HepG2 (cell line): Measurements from ENCODE around the gene TNKS1BP1. TPM values are rescaled to one million over a fixed set of nuclear protein-coding genes. Genes with fewer than 3 reads are reported as not detected.

Experiments used
- CREM ChIP-seq, 2 experiments: sonication (generic) in 1 of 2; formaldehyde crosslinking in 1 of 2; IDR thresholded peaks; 2 replicates each; pipeline versions ENCODE4 v1.4.0 to v1.6.1; 2016 to 2020; ENCODE audit warnings: antibody characterized with exemption in 1 of 2, mild to moderate bottlenecking in 1 of 2, missing genetic modification reagents in 1 of 2
- DBP ChIP-seq: sonication (generic); formaldehyde crosslinking; IDR thresholded peaks from 2 replicates; pipeline ENCODE4 v1.4.0; 2020; ENCODE audit warnings: missing genetic modification reagents; ENCODE audit errors: not compliant biosample characterization
- FOXA1 ChIP-seq, 2 experiments: fragments of 450-650 bp in 1 of 2; sonication (generic) in 1 of 2; formaldehyde crosslinking in 1 of 2; IDR thresholded peaks; 2 replicates each; pipeline versions ENCODE4 v1.4.0 to v1.6.1; 2016 to 2020; ENCODE audit warnings: missing genetic modification reagents in 1 of 2
- HHEX ChIP-seq: IDR thresholded peaks from 2 replicates; pipeline ENCODE4 v1.6.1; 2016; ENCODE audit warnings: control low read depth
- HNRNPK ChIP-seq: fragments of 200-400 bp; formaldehyde crosslinking; IDR thresholded peaks from 2 replicates; pipeline ENCODE4 v1.6.1; 2018; ENCODE audit warnings: low read length, low read depth, moderate library complexity, mild to moderate bottlenecking; ENCODE audit not compliant: poor library complexity, severe bottlenecking
- KDM5B ChIP-seq: sonication (generic); formaldehyde crosslinking; IDR thresholded peaks from 2 replicates; pipeline ENCODE4 v1.4.0; 2020; ENCODE audit warnings: missing genetic modification reagents, mild to moderate bottlenecking, borderline replicate concordance
- NBN ChIP-seq: fragments of 450-650 bp; conservative IDR thresholded peaks from 2 replicates; pipeline ENCODE4 v1.6.1; 2017
- NCOA5 ChIP-seq: sonication (generic); formaldehyde crosslinking; IDR thresholded peaks from 2 replicates; pipeline ENCODE4 v1.4.0; 2020; ENCODE audit warnings: missing genetic modification reagents
- NCOR1 ChIP-seq: fragments of 200-600 bp; sonication (generic); IDR thresholded peaks from 2 replicates; pipeline ENCODE4 v1.7.0; 2017; ENCODE audit warnings: antibody characterized with exemption, low read length, borderline replicate concordance
- PAXIP1 ChIP-seq: sonication (generic); formaldehyde crosslinking; conservative IDR thresholded peaks from 2 replicates; pipeline ENCODE4 v1.4.0; 2020; ENCODE audit warnings: mild to moderate bottlenecking, missing genetic modification reagents, moderate library complexity
- PHF20 ChIP-seq: sonication (generic); formaldehyde crosslinking; IDR thresholded peaks from 2 replicates; pipeline ENCODE4 v1.5.0; 2020; ENCODE audit warnings: mild to moderate bottlenecking, missing genetic modification reagents
- PHF21A ChIP-seq: sonication (generic); formaldehyde crosslinking; IDR thresholded peaks from 2 replicates; pipeline ENCODE4 v1.5.0; 2020; ENCODE audit warnings: mild to moderate bottlenecking, missing genetic modification reagents
- RCOR2 ChIP-seq: IDR thresholded peaks from 2 replicates; pipeline ENCODE4 v1.6.1; 2016; ENCODE audit warnings: missing biosample characterization, missing genetic modification reagents
- SNAPC4 ChIP-seq: sonication (generic); formaldehyde crosslinking; IDR thresholded peaks from 2 replicates; pipeline ENCODE4 v1.4.0; 2020; ENCODE audit warnings: mild to moderate bottlenecking, missing genetic modification reagents
- ZBTB20 ChIP-seq: sonication (generic); formaldehyde crosslinking; IDR thresholded peaks from 2 replicates; pipeline ENCODE4 v1.8.1; 2023; ENCODE audit warnings: missing genetic modification reagents, low read depth, mild to moderate bottlenecking, borderline replicate concordance
- ZNF121 ChIP-seq: sonication (generic); formaldehyde crosslinking; IDR thresholded peaks from 2 replicates; pipeline ENCODE4 v1.5.0; 2020; ENCODE audit warnings: mild to moderate bottlenecking, missing genetic modification reagents
- ZNF496 ChIP-seq: sonication (generic); formaldehyde crosslinking; IDR thresholded peaks from 2 replicates; pipeline ENCODE4 v1.8.1; 2023; ENCODE audit warnings: mild to moderate bottlenecking, moderate library complexity, missing genetic modification reagents; ENCODE audit not compliant: insufficient replicate concordance
- ZNF550 ChIP-seq: sonication (generic); formaldehyde crosslinking; IDR thresholded peaks from 2 replicates; pipeline ENCODE4 v1.4.0; 2020; ENCODE audit warnings: mild to moderate bottlenecking, missing genetic modification reagents, borderline replicate concordance
- ZNF569 ChIP-seq: sonication (generic); formaldehyde crosslinking; IDR thresholded peaks from 2 replicates; pipeline ENCODE4 v1.5.0; 2020; ENCODE audit warnings: mild to moderate bottlenecking, missing genetic modification reagents, moderate library complexity, borderline replicate concordance
- ZNF619 ChIP-seq: sonication (generic); formaldehyde crosslinking; IDR thresholded peaks from 2 replicates; pipeline ENCODE4 v1.4.0; 2020; ENCODE audit warnings: mild to moderate bottlenecking, missing genetic modification reagents
- ZNF782 ChIP-seq: sonication (generic); formaldehyde crosslinking; IDR thresholded peaks from 2 replicates; pipeline ENCODE4 v1.4.0; 2020; ENCODE audit warnings: missing genetic modification reagents, mild to moderate bottlenecking, borderline replicate concordance
- polyA plus RNA-seq, 8 experiments: library from polyadenylated mRNA; depleted of rRNA in 3 of 8; stranded (reverse) in 7 of 8; unstranded in 1 of 8; fragments of >200 nt; fragmentation: Illumina TruSeq in 4 of 8; extraction: Trizol in 4 of 8; gene quantifications; 2 replicates each; pipeline versions ENCODE4 v1.2.1 to v1.2.3, GENCODE V29; 2011 to 2016; ENCODE audit warnings: low read depth in 4 of 8, missing spikeins in 1 of 8, mixed read lengths in 1 of 8; ENCODE audit not compliant: insufficient read depth in 1 of 8
- total RNA-seq, 5 experiments: library from RNA; depleted of rRNA; stranded (reverse); fragments of >200 nt; fragmentation: Illumina TruSeq; extraction: Trizol; gene quantifications; 2 replicates each; pipeline ENCODE4 v1.2.3, GENCODE V29; 2016; ENCODE audit warnings: low read depth in 1 of 5

The TNKS1BP1 gene
- total and polyA plus RNA-seq, 2 of the 13 experiments (the other 11 are each of a cell fraction or from before 2014, with no cell fraction given), result 13.7 to 15.0 TPM

GRCh38 chr11:57310630-57311086 is 14.1 kb downstream of the TNKS1BP1 start (continued):
- TF ChIP-seq HNRNPK (no peak), ZBTB20 (no peak), NCOR1 (no peak; the same call in 1 of the 2 replicates), PHF20 (CRISPR knock-in tag) (no peak), ZNF569 (CRISPR knock-in tag) (no peak), CREM (IDR thresholded peaks at IDR 0.05) (peak; percentile 32; the same call in 1 of the 2 replicates), CREM (CRISPR knock-in tag; IDR thresholded peaks at IDR 0.05) (no peak), ZNF121 (CRISPR knock-in tag) (no peak; the same call in 1 of the 2 replicates), PHF21A (CRISPR knock-in tag) (no peak; the same call in 1 of the 2 replicates), PAXIP1 (CRISPR knock-in tag) (peak; percentile 63), ZNF496 (no peak), DBP (CRISPR knock-in tag) (no peak), RCOR2 (no peak), KDM5B (CRISPR knock-in tag) (no peak), ZNF550 (CRISPR knock-in tag) (no peak), NCOA5 (CRISPR knock-in tag) (no peak), HHEX (no peak), SNAPC4 (CRISPR knock-in tag) (0 out of 2 replicates have a peak, but pooled peaks have one; percentile 30), ZNF619 (CRISPR knock-in tag) (no peak), NBN (no peak), FOXA1 (IDR thresholded peaks at IDR 0.05) (no peak), FOXA1 (CRISPR knock-in tag; IDR thresholded peaks at IDR 0.05) (peak; percentile 89), ZNF782 (CRISPR knock-in tag) (no peak)
